ENCODE results near the gene PDZRN4.

PDZRN4 gene

GRCh38 chr12:41486718-41487117 is 298.6 kb downstream of the PDZRN4 start:
- peak; percentile 65 for DNase-seq (ENCODE audit: low read depth)
- no peak for TF ChIP-seq CTCF (conservative IDR thresholded peaks at IDR 0.05; ENCODE audit: low read depth, low read length)
- no peak overlapping the region for H3K4me3 ChIP-seq (ENCODE audit: low read depth, low read length)

- no peak overlapping the region for H3K4me3 ChIP-seq (ENCODE audit: low read depth, low read length)
- no peak for TF ChIP-seq CTCF (conservative IDR thresholded peaks at IDR 0.05; ENCODE audit: low read depth, low read length)
- DNase-seq (ENCODE audit: low read depth): no peak
These were observed 307.9 kb downstream of the PDZRN4 start for GRCh38 chr12:41496009-41496408.

GRCh38 chr12:41497409-41497808 is 309.3 kb downstream of the PDZRN4 start:
- TF ChIP-seq CTCF (conservative IDR thresholded peaks at IDR 0.05; ENCODE audit: low read depth, low read length): no peak
- no peak for DNase-seq (ENCODE audit: low read depth)
- no peak overlapping the region for H3K4me3 ChIP-seq (ENCODE audit: low read depth, low read length)

- H3K4me3 ChIP-seq (ENCODE audit: low read depth, low read length): no peak overlapping the region
- TF ChIP-seq CTCF (conservative IDR thresholded peaks at IDR 0.05; ENCODE audit: low read depth, low read length): no peak
- DNase-seq (ENCODE audit: low read depth): no peak
These were observed 316.9 kb downstream of the PDZRN4 start for GRCh38 chr12:41504976-41505375.

GRCh38 chr12:41507286-41507685 is 319.2 kb downstream of the PDZRN4 start:
- TF ChIP-seq CTCF (conservative IDR thresholded peaks at IDR 0.05; ENCODE audit: low read depth, low read length): no peak
- H3K4me3 ChIP-seq (ENCODE audit: low read depth, low read length): no peak overlapping the region
- no peak for DNase-seq (ENCODE audit: low read depth)

GRCh38 chr12:41509271-41510055 is 321.3 kb downstream of the PDZRN4 start:
- no peak for TF ChIP-seq CTCF (conservative IDR thresholded peaks at IDR 0.05; ENCODE audit: low read depth, low read length)
- DNase-seq (ENCODE audit: low read depth): no peak
- no peak overlapping the region for H3K4me3 ChIP-seq (ENCODE audit: low read depth, low read length)

GRCh38 chr12:41510470-41510869 is 322.4 kb downstream of the PDZRN4 start:
- DNase-seq (ENCODE audit: low read depth): no peak
- TF ChIP-seq CTCF (conservative IDR thresholded peaks at IDR 0.05; ENCODE audit: low read depth, low read length): no peak
- no peak overlapping the region for H3K4me3 ChIP-seq (ENCODE audit: low read depth, low read length)
